SU-DHL-6 (cell line): ENCODE results near the gene RUNX1.

Source experiments
- H2AFZ ChIP-seq: fragments of 200-600 bp; sonication (generic); 2 replicates; pipeline ENCODE4 v1.6.1; 2014; ENCODE audit warnings: low read depth, mild to moderate bottlenecking, moderate library complexity, mixed read lengths, antibody characterized with exemption, low read length; ENCODE audit not compliant: severe bottlenecking
- H3F3A ChIP-seq: fragments of 200-600 bp; shearing (Covaris generic); 2 replicates; pipeline ENCODE4 v1.6.0; 2016; ENCODE audit warnings: antibody characterized with exemption, mild to moderate bottlenecking; ENCODE audit not compliant: insufficient read depth
- H3K27ac ChIP-seq: fragments of 200-600 bp; sonication (generic); 2 replicates; pipeline ENCODE4 v1.5.1; 2016; ENCODE audit warnings: low read depth, mild to moderate bottlenecking, low read length, moderate library complexity, mixed read lengths
- H3K27me3 ChIP-seq: fragments of 200-600 bp; sonication (generic), shearing (Covaris generic); 2 replicates; pipeline ENCODE4 v1.6.0; 2014; ENCODE audit warnings: mild to moderate bottlenecking, low read length
- H3K36me3 ChIP-seq: fragments of 200-600 bp; sonication (generic); 2 replicates; pipeline ENCODE4 v1.6.1; 2014; ENCODE audit warnings: mild to moderate bottlenecking, low read length, mixed read lengths
- H3K4me2 ChIP-seq: fragments of 300-600, 200-600 bp; shearing (Covaris generic), sonication (generic); 2 replicates; pipeline ENCODE4 v1.6.0; 2014; ENCODE audit warnings: low read length, low read depth, mild to moderate bottlenecking; ENCODE audit not compliant: poor library complexity, severe bottlenecking
- H3K4me3 ChIP-seq: fragments of 200-600 bp; sonication (generic); 2 replicates; pipeline ENCODE4 v1.5.1; 2014; ENCODE audit warnings: antibody characterized with exemption, low read length, mild to moderate bottlenecking, mixed read lengths; ENCODE audit not compliant: insufficient read depth, poor library complexity, severe bottlenecking
- H3K79me2 ChIP-seq: fragments of 200-600 bp; sonication (generic); 2 replicates; pipeline ENCODE4 v1.6.1; 2014; ENCODE audit warnings: mild to moderate bottlenecking, low read length, moderate library complexity; ENCODE audit not compliant: insufficient read depth
- H3K9ac ChIP-seq: fragments of 200-600 bp; sonication (generic); 2 replicates; pipeline ENCODE4 v1.7.0; 2014; ENCODE audit warnings: mild to moderate bottlenecking, low read length
- H3K9me2 ChIP-seq: fragments of 200-600 bp; sonication (generic); replicated peaks from 2 replicates; pipeline ENCODE4 v1.6.1; 2014; ENCODE audit warnings: low read length; ENCODE audit not compliant: insufficient read depth
- H3K9me3 ChIP-seq: fragments of 200-600 bp; sonication (generic); 2 replicates; pipeline ENCODE4 v1.6.1; 2014; ENCODE audit warnings: low read length, mixed read lengths; ENCODE audit not compliant: insufficient read depth
- H4K20me1 ChIP-seq: fragments of 200-600 bp; sonication (generic); 2 replicates; pipeline ENCODE4 v1.6.1; 2014; ENCODE audit warnings: low read depth, mild to moderate bottlenecking, antibody characterized with exemption, low read length, moderate library complexity, mixed read lengths
- CTCF ChIP-seq: fragments of 200-600 bp; sonication (generic); IDR thresholded peaks from one replicate; pipeline ENCODE4 v1.5.1; 2017; ENCODE audit warnings: antibody characterized with exemption, mild to moderate bottlenecking, low read length, moderate library complexity; ENCODE audit not compliant: insufficient read depth, poor library complexity, severe bottlenecking
- EZH2phosphoT487 ChIP-seq: fragments of 200-600 bp; sonication (generic), shearing (Covaris generic); conservative IDR thresholded peaks from 2 replicates; pipeline ENCODE4 v1.6.1; 2018; ENCODE audit warnings: mild to moderate bottlenecking, antibody characterized with exemption, low read length, moderate library complexity, mixed read lengths

Gene RUNX1

GRCh38 chr21:35077975-35078374 lies 28.9 kb upstream of the RUNX1 start:
- no peaks in the 10 kb centered on the region for H3F3A ChIP-seq
- H3K27me3 ChIP-seq, result no peaks in the 10 kb centered on the region
- H3K9ac ChIP-seq, result no peak overlapping the region
- no peak overlapping the region for H3K4me3 ChIP-seq
- H2AFZ ChIP-seq, result no peak overlapping the region
- H3K27ac ChIP-seq, result no peak overlapping the region
- no peaks in the 10 kb centered on the region for H4K20me1 ChIP-seq
- no peak overlapping the region for H3K4me2 ChIP-seq
- no peaks in the 10 kb centered on the region for H3K79me2 ChIP-seq
- H3K9me3 ChIP-seq, result no peaks in the 10 kb centered on the region
- H3K36me3 ChIP-seq, result no peaks in the 10 kb centered on the region; the same call in 1 of the 2 replicates
- no peak for TF ChIP-seq EZH2phosphoT487
- TF ChIP-seq CTCF, result no peak
- no peaks in the 10 kb centered on the region for H3K9me2 ChIP-seq

GRCh38 chr21:35077466-35077865 lies 28.4 kb upstream of the RUNX1 start:
- no peak overlapping the region for H3K4me3 ChIP-seq
- H3K9ac ChIP-seq, result no peak overlapping the region
- no peaks in the 10 kb centered on the region for H3K9me2 ChIP-seq
- H3K9me3 ChIP-seq, result no peaks in the 10 kb centered on the region
- TF ChIP-seq CTCF (no peak), EZH2phosphoT487 (no peak)
- no peaks in the 10 kb centered on the region for H3F3A ChIP-seq
- no peaks in the 10 kb centered on the region for H3K79me2 ChIP-seq
- no peaks in the 10 kb centered on the region; the same call in 1 of the 2 replicates for H3K36me3 ChIP-seq
- H3K4me2 ChIP-seq, result no peak overlapping the region
- no peaks in the 10 kb centered on the region for H4K20me1 ChIP-seq
- H3K27ac ChIP-seq, result no peak overlapping the region
- H3K27me3 ChIP-seq, result no peaks in the 10 kb centered on the region
- H2AFZ ChIP-seq, result no peak overlapping the region

GRCh38 chr21:35075546-35075945 lies 26.4 kb upstream of the RUNX1 start:
- no peaks in the 10 kb centered on the region for H3K27me3 ChIP-seq
- no peak overlapping the region for H3K27ac ChIP-seq
- H3K9me3 ChIP-seq, result no peaks in the 10 kb centered on the region
- H3K79me2 ChIP-seq, result no peaks in the 10 kb centered on the region
- no peak overlapping the region for H3K4me3 ChIP-seq
- no peaks in the 10 kb centered on the region; the same call in 1 of the 2 replicates for H3K36me3 ChIP-seq
- H3K4me2 ChIP-seq, result no peak overlapping the region
- H3K9me2 ChIP-seq, result no peaks in the 10 kb centered on the region
- H2AFZ ChIP-seq, result no peak overlapping the region
- TF ChIP-seq CTCF (no peak), EZH2phosphoT487 (no peak)
- H4K20me1 ChIP-seq, result no peaks in the 10 kb centered on the region
- no peaks in the 10 kb centered on the region for H3F3A ChIP-seq
- H3K9ac ChIP-seq, result no peak overlapping the region
